Fibroblast of lung (primary cell): ENCODE results near the gene PFKM.

Source experiments
- CTCF ChIP-seq, 2 donors: IDR thresholded peaks in 1 of 2; conservative IDR thresholded peaks in 1 of 2; 1 replicate in 1 of 2; 2 replicates in 1 of 2; pipeline ENCODE4 v1.5.1; 2011 to 2012; ENCODE audit warnings: low read length in 2 of 2, control low read depth in 1 of 2, inconsistent platforms in 1 of 2, low read depth in 1 of 2, mild to moderate bottlenecking in 1 of 2
- EZH2 ChIP-seq: IDR thresholded peaks from 2 replicates; pipeline ENCODE4 v1.5.1; 2012; ENCODE audit warnings: low read length, control low read depth, mild to moderate bottlenecking; ENCODE audit errors: missing control alignments

GRCh38 chr12:48109424-48109823 lies 9.7 kb upstream of the PFKM start:
- TF ChIP-seq CTCF (conservative IDR thresholded peaks at IDR 0.05 in 1 of 2, IDR thresholded peaks at IDR 0.05 in 1 of 2; ENCODE audit: low read depth in 1 of 2, low read length in 2 of 2) (no peak), EZH2 (no peak)
